Effector memory CD8-positive, alpha-beta T cell (primary cell): ENCODE results near the gene STAT4.

Experiments used
- ATAC-seq: fragments of 150-1000 bp; cut with Tn5 transposase; replicated peaks from 2 replicates; pipeline ENCODE4 v1.10.0; 2021; ENCODE audit warnings: mild to moderate bottlenecking, moderate library complexity
- DNase-seq, 3 experiments: peaks; one replicate each; pipeline ENCODE4 v3.0.0; 2021
- H3K27ac Mint-ChIP-seq, 2 donors: one replicate each; pipeline ENCODE4 v1.8.0; 2022; ENCODE audit warnings: mild to moderate bottlenecking in 2 of 2, mixed read lengths in 2 of 2, moderate library complexity in 2 of 2
- H3K27me3 Mint-ChIP-seq, 2 donors: one replicate each; pipeline ENCODE4 v1.8.0; 2022; ENCODE audit warnings: mixed read lengths in 2 of 2
- H3K36me3 Mint-ChIP-seq: one replicate; pipeline ENCODE4 v1.8.0; 2022; ENCODE audit warnings: mild to moderate bottlenecking, moderate library complexity, mixed read lengths; ENCODE audit not compliant: insufficient read depth
- H3K4me1 Mint-ChIP-seq, 2 donors: one replicate each; pipeline ENCODE4 v1.8.0; 2022; ENCODE audit warnings: low read depth in 2 of 2, mixed read lengths in 2 of 2
- H3K4me3 Mint-ChIP-seq, 2 donors: one replicate each; pipeline ENCODE4 v1.8.0; 2022; ENCODE audit warnings: mild to moderate bottlenecking in 2 of 2, mixed read lengths in 2 of 2, moderate library complexity in 2 of 2
- H3K9me3 Mint-ChIP-seq, 2 donors: one replicate each; pipeline ENCODE4 v1.8.0; 2022; ENCODE audit warnings: mixed read lengths in 2 of 2

The STAT4 gene

DNA sequence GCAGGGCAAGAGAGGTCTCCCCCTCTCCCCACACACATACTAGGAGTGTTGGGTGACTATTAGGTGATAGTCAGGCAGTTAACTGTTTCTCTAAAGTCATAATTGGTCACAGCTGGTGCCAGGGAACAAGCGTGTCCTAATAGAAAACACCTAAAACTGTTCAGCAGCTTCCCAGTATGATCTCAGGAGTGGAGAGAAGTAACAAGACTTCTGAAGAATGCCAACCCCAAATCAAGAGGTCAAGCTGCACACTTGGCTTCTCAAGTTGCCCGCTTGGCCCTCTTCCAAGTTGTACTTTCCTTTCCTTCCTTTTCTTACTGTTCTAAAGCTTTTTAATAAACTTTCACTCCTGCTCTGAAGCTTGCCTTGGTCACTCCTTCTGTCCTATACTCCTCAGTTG lies 114.4 kb downstream of the STAT4 start:
- Mint-ChIP-seq H3K4me3 (no peak overlapping the region), H3K4me1 (peaks cover 29 to 33% of the 10 kb centered on the region in 2 donors), H3K27me3 (no peaks in the 10 kb centered on the region), H3K36me3 (peaks cover 71% of the 10 kb centered on the region), H3K9me3 (no peaks in the 10 kb centered on the region), H3K27ac (peak overlapping the region; percentile 72 to 92)
- no peak for ATAC-seq
- no peak for DNase-seq

DNA sequence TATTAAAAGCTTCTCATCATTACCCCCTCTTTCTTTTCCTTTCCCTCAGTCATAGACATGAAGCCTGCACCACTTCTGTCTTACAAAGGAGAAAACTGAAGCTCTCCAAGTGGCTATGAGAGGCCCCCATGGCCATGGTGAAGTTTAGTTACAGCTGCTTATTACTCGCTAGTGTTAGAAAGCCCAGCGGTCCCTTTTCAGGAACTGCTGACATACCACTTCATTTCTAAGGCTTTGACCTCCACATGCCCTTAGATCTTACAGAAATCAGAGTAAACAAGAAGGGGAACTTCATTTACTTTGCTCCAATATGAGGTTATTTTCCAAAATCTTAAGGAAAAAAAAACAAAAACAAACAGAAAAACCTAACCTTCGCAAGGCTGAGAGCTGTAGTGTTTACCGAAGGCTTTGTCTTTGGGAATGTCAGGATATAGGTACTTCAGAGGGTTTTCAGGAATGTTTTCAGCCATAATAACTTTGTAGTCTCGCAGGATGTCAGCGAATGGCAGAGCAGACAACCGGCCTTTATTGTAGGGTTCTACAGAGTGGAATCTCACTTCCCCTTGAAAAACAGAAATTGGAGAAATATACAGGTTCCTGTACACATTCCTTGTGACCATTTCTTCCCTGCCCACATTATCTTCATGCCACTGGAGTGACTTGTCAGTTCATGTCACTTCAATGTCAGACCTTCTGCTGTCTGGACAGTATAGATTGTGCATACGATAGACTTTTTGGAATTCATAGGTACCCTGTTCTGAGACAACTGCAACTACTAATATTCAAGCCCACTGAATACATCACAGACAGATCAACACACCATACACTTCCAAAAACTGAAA lies 118.0 kb downstream of the STAT4 start:
- ATAC-seq, result no peak
- Mint-ChIP-seq H3K9me3 (no peaks in the 10 kb centered on the region), H3K27ac (peak overlapping the region in 1 of 2 donors; percentile 25), H3K36me3 (peaks cover 82% of the 10 kb centered on the region), H3K4me3 (no peak overlapping the region), H3K27me3 (no peaks in the 10 kb centered on the region), H3K4me1 (peaks cover 31 to 33% of the 10 kb centered on the region in 2 donors)
- DNase-seq, result no peak

DNA sequence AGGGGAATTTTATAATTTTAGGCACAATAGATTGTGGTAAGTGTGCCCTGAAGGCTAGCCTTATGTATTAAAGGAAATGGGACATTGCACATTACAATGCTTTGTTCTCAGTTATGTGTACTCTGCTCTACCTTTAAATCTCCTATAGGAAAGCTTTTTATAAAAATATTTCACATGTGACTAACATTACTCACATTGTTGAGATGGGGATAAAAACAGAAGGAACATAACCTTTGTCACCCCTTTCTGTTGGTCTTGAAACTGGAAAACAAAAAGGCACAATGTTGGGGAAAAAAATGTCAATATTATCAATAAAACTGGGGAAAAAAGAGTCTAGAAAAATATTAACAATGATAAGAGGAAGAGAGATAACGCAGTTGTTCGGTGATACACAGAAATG lies 119.5 kb downstream of the STAT4 start:
- Mint-ChIP-seq H3K9me3 (no peaks in the 10 kb centered on the region), H3K27me3 (no peaks in the 10 kb centered on the region), H3K36me3 (peaks cover 78% of the 10 kb centered on the region), H3K27ac (peak overlapping the region; percentile 5 to 88), H3K4me1 (peaks cover 27 to 31% of the 10 kb centered on the region in 2 donors), H3K4me3 (no peak overlapping the region)
- ATAC-seq (no peak), DNase-seq (no peak)

DNA sequence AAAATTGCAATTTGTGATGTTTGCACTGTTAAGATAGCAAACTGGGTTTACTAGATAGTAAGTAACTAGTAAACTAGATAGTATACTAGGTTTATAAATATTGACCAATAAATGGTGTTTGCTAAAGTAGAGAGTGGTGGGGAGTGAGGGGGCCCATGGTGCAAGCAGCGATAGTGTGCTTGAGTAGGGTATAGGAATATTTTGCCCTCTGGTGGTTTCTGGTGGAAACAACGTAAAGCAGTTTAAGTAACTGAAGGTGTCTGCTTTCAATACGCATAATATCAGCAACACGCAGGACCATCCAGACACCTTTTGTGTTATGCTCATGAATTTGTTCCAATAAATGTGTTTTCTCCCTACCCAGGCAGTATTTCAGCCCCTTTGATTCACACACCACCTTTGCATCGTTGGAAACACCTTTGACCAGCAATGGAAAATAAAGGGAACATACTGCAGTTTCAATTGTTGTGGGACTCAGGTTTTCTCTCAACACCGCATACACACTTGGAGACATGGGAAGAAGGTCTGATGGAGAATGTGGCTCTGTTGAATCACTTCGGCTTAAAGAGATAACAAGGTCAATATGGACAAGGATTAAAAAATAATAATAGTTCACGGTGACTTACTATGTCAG lies 120.2 kb downstream of the STAT4 start:
- Mint-ChIP-seq H3K4me1 (peaks cover 29 to 31% of the 10 kb centered on the region in 2 donors), H3K4me3 (no peak overlapping the region), H3K27me3 (no peaks in the 10 kb centered on the region), H3K36me3 (peaks cover 71% of the 10 kb centered on the region), H3K9me3 (no peaks in the 10 kb centered on the region), H3K27ac (peak overlapping the region in 1 of 2 donors; percentile 88)
- DNase-seq (peak; percentile 34 to 52 (median 36)), ATAC-seq (peak; percentile 91)

DNA sequence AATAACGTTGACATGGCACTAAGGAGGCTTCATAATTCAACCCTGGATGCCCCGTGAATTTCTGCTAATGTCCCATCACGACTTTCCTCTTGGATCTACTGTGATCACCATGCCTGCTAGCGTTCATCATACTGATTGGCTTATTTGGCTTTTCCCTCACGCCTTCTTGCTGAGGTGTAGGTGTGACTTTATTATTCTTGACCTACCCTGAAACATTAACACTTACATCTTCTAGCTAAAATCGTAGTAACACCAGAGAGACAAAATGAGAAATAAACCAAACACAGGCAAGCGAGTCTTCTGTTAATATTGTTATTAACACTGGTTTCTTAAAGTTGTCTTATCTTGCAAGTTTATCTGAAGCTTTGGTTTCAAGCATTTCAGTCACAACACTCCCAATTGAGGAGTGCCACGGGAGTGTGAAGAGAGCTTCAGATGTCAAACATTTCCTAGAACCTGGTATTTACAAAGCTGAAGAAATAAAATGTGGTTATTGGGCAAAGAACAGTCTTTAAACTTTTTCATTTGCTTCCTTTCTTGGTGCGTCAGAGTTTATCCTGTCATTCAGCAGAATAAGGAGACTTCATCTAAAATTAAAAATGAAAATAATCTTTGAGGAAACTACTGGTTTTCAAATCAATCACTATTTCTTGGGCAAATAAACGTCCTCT lies 121.4 kb downstream of the STAT4 start:
- Mint-ChIP-seq H3K36me3 (peaks cover 59% of the 10 kb centered on the region), H3K27ac (peak overlapping the region; percentile 86 to 88), H3K9me3 (no peaks in the 10 kb centered on the region), H3K4me3 (peak overlapping the region; percentile 43 to 69), H3K4me1 (peaks cover 30 to 35% of the 10 kb centered on the region in 2 donors), H3K27me3 (no peaks in the 10 kb centered on the region)
- ATAC-seq, result peak; percentile 29
- no peak for DNase-seq

DNA sequence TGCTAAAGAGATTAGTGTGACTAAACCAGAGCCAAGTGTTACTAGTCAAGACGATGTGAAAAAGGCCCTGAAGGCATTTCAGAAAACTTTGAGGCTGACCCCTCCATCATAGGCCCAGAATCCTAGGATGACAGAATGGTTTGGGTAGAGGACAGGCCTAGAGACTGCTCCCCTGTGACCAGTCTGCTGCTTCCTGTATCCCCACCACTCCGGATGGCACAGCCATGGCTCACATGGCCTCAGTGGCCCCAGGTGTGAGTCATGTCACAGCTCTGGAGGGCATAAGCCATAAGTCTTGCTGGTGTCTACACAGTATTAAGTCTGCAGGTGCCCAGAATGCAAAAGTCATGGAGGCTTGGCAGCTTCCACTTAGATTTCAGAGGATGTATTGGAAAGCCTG lies 124.4 kb downstream of the STAT4 start:
- Mint-ChIP-seq H3K9me3 (no peaks in the 10 kb centered on the region), H3K4me1 (peaks cover 30 to 35% of the 10 kb centered on the region in 2 donors), H3K36me3 (peaks cover 30% of the 10 kb centered on the region), H3K27ac (peak overlapping the region; percentile 27 to 79), H3K4me3 (no peak overlapping the region), H3K27me3 (no peaks in the 10 kb centered on the region)
- ATAC-seq (no peak), DNase-seq (no peak)

DNA sequence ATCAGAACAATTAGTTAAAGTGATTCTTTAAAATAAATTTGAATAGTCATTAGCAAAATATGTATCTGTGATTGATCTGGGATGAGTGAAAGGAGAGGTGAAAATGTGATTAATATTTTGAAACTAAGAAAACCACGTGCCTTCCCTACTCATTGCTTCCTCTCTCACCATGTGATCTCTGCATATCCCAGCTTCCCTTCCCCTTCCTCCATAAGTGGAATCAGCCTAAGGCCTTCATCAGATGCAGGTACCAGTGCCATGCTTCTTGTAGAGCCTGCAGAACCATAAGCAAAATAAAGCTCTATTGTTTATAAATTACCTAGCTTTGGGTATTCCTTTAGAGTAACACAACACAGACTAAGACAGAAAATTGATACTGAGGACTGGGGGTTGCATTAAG lies 125.7 kb downstream of the STAT4 start:
- DNase-seq (no peak), ATAC-seq (no peak)
- H3K27me3 Mint-ChIP-seq, result no peaks in the 10 kb centered on the region
- H3K4me1 Mint-ChIP-seq, result peaks cover 23 to 27% of the 10 kb centered on the region in 2 donors
- peaks cover 17% of the 10 kb centered on the region for H3K36me3 Mint-ChIP-seq
- no peaks in the 10 kb centered on the region for H3K9me3 Mint-ChIP-seq
- peak overlapping the region; percentile 27 to 79 for H3K27ac Mint-ChIP-seq
- H3K4me3 Mint-ChIP-seq, result no peak overlapping the region

DNA sequence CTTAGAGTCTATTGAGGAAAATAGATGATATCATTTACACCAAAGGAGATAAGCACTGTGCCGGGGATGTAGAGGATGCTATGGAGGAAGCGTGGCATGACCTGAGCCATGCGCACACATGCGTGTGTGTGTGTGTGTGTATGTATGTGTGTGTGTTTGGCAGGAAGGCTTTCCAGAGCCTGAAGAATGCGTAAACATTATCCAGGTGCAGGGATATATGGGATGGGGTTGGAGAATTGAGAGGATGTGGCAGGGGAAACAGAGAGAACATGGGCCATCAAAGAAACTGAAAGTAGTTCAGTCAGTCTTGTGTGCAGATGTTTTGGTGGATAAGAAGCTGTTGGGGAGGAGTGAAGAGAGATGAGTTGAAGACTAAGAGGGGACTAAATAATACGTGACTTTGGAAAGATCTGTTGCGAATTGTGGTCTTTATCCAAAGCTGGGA lies 127.5 kb downstream of the STAT4 start:
- ATAC-seq (peak; percentile 20), DNase-seq (no peak)
- Mint-ChIP-seq H3K27ac (no peak overlapping the region), H3K9me3 (no peaks in the 10 kb centered on the region), H3K4me3 (no peak overlapping the region), H3K27me3 (no peaks in the 10 kb centered on the region), H3K36me3 (peaks cover 6% of the 10 kb centered on the region), H3K4me1 (peaks cover 10 to 14% of the 10 kb centered on the region in 2 donors)

DNA sequence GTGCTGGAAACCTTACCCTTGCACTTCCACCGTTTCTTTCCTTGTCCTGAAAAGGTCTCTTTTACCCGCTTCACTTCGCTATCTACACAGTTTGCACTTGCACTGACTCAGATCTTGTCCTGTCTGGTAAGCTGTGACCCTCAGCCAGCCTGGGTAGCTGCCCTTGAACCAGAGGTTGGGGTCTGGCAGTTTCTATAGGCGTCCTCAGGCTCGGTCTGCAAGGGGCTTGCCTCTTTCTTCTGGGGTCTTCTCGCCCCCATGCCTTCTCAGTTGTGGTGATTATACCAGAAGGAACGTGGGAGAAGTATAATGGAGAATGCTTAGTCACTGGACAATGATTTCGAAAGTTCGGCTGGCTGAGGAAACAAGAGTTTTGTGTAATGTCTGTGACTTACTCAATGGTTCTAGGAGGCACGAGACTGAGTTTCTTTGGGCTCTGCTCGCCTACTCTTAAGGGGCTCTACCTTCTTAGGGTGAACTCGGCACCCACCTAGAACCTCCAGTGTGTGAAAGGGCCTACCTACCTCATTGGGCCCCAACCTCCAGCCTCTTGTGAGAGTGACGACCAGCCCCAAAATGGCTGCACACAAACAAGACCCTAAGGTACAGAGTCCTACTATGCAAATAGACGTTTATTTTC lies 129.9 kb downstream of the STAT4 start:
- Mint-ChIP-seq H3K27ac (no peak overlapping the region), H3K27me3 (no peaks in the 10 kb centered on the region), H3K36me3 (no peaks in the 10 kb centered on the region), H3K4me3 (no peak overlapping the region), H3K9me3 (no peaks in the 10 kb centered on the region), H3K4me1 (peaks cover 7 to 9% of the 10 kb centered on the region in 2 donors)
- peak; percentile 16 for ATAC-seq
- peak in 1 of 3 experiments; percentile 24 for DNase-seq

DNA sequence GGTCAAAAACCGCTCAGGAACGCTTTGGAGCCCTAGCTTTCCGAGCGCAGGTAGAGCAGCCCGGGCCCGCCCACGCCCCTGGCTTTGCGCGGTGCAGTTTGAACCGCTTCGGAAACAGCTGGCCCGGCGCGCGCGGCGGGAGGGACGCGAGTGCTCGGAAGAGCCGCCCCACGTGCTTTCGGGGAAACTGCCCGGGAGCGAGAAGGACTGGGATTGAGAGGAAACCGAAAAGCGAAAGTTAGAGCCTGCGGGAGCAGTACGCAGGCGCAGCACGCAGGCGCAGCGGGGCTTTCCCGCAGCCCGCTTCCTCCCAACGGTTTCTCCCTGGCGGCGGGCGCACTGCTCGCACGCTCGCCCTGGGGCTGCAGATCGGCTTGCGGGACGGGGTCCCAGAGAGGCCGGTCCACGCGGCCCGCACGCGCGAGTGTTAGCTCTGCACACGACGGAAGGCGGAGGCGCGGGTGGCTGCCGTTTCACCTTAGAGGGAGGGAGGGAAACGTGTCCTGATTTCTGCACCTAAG lies 130.5 kb downstream of the STAT4 start:
- peak; percentile 77 for ATAC-seq
- Mint-ChIP-seq H3K4me3 (no peak overlapping the region), H3K4me1 (peaks cover 6 to 8% of the 10 kb centered on the region in 2 donors), H3K9me3 (no peaks in the 10 kb centered on the region), H3K27ac (no peak overlapping the region), H3K36me3 (no peaks in the 10 kb centered on the region), H3K27me3 (no peaks in the 10 kb centered on the region)
- peak; percentile 81 to 88 (median 85) for DNase-seq

DNA sequence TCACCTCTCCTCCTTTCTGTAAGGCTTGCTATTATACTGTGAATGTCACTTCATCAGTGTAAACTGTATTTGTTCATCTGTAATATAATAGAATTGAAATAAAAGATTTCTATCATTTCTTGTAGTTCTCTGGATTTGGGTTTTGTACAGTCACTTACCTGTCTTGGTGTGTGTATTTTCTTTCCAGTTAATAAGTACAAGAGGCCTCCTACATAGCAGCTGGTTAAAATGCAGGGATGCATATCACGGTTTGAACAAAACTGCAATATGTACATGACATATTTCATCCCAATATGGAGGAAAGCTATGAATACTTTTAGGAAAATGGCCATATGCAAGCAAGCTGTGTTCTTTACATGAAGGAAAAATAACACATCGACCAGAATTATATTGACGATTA lies 131.4 kb downstream of the STAT4 start:
- no peak for DNase-seq
- Mint-ChIP-seq H3K36me3 (no peaks in the 10 kb centered on the region), H3K4me1 (peaks cover 4 to 6% of the 10 kb centered on the region in 2 donors), H3K4me3 (peak overlapping the region in 1 of 2 donors; percentile 70), H3K9me3 (no peaks in the 10 kb centered on the region), H3K27me3 (no peaks in the 10 kb centered on the region), H3K27ac (peak overlapping the region in 1 of 2 donors; percentile 11)
- ATAC-seq, result no peak

DNA sequence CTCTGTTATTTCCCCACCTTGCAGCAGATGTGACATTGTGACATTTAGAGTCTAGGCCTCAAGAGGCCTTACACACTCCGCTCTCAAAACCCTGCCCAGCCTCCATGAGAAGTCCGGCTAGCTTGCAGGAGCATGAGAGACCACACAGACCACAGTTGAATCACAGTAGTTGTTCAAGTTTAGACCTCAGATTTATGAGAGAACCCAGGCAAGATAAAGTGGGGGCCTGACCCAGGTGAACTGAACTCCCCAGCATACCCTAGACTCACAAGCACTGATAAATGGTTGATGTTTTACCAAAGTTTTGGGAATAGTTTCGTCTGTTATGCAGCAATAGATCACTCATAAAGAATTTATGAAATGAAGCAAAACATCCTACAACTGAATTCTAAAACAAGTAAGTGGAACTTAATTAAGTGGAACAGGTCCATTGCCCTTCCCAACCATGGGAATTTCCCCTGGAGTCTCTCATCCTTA lies 132.1 kb downstream of the STAT4 start:
- ATAC-seq (no peak), DNase-seq (no peak)
- H3K36me3 Mint-ChIP-seq, result no peaks in the 10 kb centered on the region
- H3K4me3 Mint-ChIP-seq, result peak overlapping the region in 1 of 2 donors; percentile 70
- peaks cover 4 to 6% of the 10 kb centered on the region in 2 donors for H3K4me1 Mint-ChIP-seq
- H3K27me3 Mint-ChIP-seq, result no peaks in the 10 kb centered on the region
- no peaks in the 10 kb centered on the region for H3K9me3 Mint-ChIP-seq
- H3K27ac Mint-ChIP-seq, result peak overlapping the region; percentile 2 to 11

DNA sequence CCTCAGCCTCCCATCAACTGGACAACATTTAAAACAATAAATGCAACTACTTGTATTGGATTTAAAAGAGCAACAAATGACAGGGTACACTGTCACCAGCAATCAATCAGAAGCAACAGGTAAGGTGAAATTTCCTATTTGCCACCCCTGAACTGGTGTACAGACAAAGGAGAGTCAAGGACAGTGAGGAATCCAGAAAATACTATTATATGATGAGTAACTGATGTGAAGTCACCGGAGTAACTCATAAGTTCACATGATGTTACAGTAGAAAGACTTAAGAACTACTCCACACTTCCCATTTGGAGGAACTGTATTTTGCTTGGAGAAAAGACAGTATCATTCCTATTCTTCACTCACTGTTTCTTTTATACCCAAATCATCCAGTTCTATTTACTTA lies 132.7 kb downstream of the STAT4 start:
- peak overlapping the region in 1 of 2 donors; percentile 70 for H3K4me3 Mint-ChIP-seq
- no peak for ATAC-seq
- H3K27ac Mint-ChIP-seq, result peak overlapping the region in 1 of 2 donors; percentile 2
- H3K36me3 Mint-ChIP-seq, result no peaks in the 10 kb centered on the region
- DNase-seq, result no peak
- no peaks in the 10 kb centered on the region for H3K27me3 Mint-ChIP-seq
- H3K4me1 Mint-ChIP-seq, result peaks cover 4 to 6% of the 10 kb centered on the region in 2 donors
- H3K9me3 Mint-ChIP-seq, result no peaks in the 10 kb centered on the region
